Renal pelvis (tissue), 4 donors: Measurements from ENCODE around the gene GSTM5. TPM values are rescaled to one million over a fixed set of nuclear protein-coding genes. Genes with fewer than 3 reads are reported as not detected.
"Not testable (repeated sequence)": the region's sequence is repeated elsewhere in the genome, so short reads cannot be mapped to it uniquely, and the experiment has no call there.

ENCODE experiments used
- DNase-seq: peaks from one replicate; pipeline ENCODE4 v3.0.0-alpha.2; 2013
- polyA plus RNA-seq, 3 donors: library from polyadenylated mRNA; unstranded; fragments of 120-200 nt; gene quantifications; one replicate each; pipeline ENCODE4 v1.2.1, GENCODE V29; 2013; ENCODE audit not compliant: insufficient read length in 3 of 3

Gene GSTM5
- polyA plus RNA-seq, 3 donors, result 36.5 to 72.6 (median 71.1) TPM

DNA sequence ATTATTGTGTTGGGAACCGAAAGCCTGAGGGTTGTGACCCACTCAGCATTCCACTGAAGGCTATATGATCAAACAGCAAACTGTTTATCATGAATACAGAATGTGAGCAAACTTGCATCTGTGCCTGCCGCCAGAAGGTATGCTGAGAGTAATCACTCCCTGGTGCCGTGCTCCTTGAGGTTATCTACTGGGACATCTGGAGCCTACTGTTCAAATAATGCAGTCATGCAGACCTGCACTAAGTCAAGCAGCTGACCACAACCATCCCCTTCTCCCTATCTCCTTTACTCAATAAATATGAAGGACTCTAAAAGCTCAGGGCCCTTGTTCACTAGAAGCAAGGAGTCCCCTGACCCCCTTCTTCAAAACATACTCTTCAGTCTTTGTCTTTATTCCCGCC lies 13.5 kb downstream of the GSTM5 start:
- no peak for DNase-seq

DNA sequence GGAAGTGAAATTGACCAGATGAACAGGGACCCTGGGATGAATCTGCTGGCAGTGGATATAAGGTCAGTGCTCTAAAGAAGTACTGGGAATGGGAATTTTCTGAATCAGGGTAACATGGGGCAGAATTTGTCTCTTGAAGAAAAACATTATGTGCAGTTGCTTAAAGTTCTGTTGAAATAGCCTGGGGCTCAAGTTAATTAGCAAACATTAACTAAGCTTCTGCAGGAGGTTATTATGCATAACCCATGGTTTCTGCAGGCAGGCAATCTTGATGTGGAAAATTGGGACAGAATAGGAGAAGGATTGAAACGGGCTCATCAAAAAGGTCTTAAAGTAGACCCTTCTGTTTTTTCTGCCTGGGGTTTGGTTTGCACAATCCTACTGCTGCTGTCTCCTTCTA lies 14.0 kb downstream of the GSTM5 start:
- no peak for DNase-seq

DNA sequence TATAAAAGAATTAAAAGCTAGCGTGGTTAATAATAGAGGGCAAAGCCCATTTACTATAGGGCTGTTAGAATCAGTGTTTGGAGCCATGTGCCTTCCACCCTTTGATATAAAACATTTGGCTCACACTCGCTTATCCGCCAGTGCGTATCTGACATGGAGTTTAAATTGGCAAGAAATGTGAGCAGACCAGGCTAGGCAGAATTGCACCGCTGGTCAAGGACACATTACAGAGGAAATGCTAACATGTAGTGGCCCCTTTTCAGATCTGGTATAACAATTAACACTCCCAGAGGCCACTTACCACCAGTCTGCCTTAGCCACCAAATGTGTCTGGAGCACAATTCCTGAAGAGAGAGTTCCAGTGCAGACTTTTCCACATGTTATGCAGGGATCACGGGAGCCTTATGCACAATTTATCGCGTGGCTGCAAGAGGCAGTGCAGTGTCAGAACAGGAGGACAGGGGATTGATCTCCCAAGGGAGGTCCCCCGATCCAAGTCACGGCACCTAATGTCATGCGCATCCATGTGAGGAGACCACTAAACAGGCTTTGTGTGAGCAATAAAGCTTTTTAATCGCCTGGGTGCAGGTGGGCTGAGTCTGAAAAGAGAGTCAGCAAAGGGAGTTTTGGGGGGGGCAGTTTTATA lies 14.8 kb downstream of the GSTM5 start:
- no peak for DNase-seq

DNA sequence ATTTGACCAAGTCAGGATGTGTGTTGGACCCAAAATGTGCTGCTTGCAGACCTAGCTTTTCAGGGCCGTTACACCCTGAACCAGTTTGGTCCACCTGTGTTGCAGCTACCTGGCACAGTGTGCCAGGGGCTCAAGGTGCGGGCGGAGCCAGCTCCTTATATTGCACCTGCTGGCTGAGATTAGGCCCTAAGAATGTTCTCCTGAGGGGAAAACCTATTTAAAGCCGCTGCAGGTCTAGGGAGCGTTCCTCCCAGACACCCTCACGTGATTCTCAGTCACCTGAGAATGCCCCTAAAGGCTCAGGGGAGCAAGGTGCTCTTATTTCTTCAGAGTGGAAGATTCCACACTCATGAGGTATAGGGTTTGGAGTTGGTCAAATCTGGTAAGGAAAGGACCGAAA lies 16.8 kb downstream of the GSTM5 start:
- no peak for DNase-seq

DNA sequence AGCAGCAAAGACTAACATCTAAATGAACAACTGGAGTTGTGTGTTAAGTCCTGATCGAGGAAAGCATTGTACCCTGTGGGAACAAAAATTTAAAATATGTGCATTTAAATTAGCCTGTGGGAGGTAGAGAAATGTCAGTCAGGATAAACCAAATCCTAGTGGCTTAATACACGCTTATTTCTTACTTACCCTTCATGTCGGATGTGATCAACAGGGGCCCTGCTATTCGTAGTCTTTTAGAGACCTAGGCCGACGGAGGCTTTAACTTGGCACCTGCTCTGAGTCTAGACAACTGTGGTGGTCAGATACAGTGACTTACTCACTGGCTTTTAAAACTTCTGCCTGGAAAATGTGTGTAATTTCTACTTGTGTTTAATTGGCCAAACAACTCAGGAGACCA lies 18.6 kb downstream of the GSTM5 start:
- DNase-seq, result no peak

DNA sequence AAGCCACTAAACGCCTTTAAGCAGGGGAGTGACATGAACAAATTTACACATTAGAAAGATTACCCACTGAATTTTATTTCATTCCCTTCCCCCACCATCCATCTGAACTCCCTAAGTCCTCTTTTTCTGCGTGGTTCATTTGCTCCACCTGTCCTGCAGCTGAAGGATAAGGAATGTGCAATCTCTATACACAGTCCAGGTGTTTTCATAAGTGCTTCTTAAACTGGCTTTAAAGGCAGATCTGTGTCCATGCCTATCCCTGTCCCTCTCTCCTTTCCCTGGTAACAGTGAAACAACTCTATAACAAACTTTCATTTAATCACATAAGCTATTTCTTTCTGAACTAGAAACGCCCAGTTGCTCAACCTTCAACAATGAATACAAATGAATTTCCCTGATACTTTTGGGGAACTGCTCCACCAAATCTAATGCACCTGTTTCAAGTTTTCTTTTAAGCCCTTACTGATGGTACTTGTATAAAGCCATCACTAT lies 20.4 kb downstream of the GSTM5 start:
- DNase-seq, result no peak

DNA sequence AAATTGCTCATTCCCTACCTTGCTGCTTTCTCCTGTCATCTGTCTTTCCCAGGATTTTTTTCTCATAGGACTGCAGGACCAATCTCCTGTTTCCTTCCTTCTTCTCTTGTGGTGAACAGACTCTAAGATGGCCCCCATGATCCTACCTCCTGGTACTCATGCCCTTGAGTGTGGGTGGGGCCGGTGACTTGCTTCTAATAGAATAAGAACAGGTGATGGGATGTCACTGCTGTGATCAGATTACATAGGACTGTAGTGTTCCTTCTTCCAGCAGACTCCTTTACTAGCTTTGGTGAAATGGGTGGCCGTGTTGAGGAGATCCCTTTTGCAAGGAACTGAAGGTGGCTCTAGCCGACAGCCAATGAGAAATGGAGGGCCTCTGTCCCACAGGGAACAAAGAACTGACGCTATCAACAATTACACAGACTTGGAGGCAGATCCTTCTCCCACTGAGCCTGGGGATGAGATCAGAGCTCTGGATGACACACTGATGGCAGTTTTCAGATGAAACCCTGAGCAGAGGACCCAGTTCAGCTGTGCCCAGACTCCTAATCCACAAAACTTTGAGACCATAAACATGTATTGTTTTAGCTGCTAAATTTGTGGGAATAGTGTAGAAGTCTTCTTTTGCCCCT lies 21.3 kb downstream of the GSTM5 start:
- no peak for DNase-seq

DNA sequence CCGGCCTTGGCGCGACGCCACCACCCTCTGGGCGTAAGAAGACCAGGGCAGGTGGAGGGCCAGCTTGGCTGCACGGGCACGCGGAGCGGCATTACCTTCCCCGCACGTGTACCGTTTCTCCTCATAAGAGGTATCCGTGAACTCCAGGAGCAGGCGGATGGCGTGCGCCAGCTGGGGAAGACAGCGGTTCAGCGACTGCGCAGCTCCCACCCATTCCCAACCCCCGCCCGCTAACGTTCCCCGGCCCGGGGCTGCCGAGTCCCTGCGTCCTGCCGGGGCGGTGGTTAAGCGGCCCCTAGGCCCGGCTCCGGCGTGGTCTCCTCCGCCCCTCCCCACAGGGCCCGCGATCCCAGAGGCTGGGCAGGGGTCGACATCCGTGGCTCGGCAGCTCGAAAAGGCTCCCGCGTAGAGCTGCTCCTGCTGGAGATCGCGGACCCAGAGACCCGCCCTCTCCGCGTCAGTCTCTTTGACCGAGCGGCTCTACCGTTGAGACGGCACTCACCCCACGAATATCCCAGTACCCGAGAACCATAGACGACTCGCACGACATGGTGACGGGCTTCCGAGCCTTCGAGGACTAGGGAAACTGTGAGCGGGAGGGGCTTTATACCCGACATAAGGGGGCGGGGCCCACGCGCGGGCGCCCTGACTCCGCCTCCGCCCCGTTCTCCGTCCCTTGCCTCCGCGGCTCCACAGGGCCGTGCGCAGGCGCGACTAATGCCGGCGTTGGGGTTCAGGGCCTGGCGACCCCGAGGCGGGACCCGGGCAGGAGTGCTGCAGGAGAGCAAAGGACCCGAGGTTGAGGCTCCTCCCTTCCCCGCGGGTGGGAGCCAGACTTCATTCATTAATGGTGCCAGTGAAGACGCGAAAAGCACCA lies 27.9 kb downstream of the GSTM5 start:
- DNase-seq, result peak; percentile 77

DNA sequence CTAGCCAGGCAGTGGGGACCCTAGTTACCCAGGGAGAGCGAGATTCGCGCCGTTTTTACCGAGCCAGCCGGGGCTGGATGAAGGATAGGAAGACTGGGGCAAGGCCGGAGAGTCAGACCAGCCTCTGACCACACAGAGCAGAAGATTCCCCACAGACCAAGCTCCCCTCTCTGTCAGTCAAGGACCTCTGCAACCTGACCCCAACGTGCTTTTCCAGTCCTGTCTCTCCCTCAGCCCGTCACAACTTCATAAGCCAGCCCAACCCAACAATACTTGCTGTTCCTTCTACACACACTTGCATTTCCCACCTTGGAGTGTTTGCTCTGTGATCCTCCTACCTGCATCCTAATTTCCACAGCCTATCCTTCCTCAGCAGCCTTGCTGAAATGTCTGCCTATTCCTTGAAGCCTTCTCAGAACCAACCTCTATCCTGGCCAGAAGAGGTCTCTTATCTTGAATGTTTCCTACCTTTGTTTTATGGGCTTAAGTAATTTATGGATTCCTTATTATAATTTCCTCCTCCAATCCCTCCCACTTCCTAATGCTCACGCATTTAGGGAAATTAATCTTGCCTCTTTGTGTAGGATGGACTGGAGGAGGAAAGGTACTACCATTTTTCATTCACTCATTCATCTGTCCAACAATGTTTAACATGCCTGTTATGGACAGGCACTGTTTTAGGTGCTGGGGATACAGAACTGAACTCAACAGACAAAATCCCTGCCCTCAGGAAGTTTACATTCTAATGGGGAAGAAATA lies 28.7 kb downstream of the GSTM5 start, which contains the start of gene GSTM3:
Gene GSTM3 (minus strand): TSS at position 424 of the 759 bp plus-strand sequence. CDS start 751 bp downstream, outside the sequence.
- no peak for DNase-seq

DNA sequence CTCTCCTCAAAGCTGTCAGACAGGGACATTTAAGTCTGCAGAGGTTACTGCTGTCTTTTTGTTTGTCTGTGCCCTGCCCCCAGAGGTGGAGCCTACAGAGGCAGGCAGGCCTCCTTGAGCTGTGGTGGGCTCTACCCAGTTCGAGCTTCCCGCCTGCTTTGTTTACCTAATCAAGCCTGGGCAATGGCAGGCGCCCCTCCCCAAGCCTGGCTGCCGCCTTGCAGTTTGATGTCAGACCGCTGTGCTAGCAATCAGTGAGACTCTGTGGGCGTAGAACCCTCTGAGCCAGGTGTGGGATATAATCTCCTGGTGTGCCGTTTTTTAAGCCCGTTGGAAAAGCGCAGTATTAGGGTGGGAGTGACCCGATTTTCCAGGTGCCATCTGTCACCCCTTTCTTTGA lies 36.3 kb downstream of the GSTM5 start:
- not testable (repeated sequence) for DNase-seq

DNA sequence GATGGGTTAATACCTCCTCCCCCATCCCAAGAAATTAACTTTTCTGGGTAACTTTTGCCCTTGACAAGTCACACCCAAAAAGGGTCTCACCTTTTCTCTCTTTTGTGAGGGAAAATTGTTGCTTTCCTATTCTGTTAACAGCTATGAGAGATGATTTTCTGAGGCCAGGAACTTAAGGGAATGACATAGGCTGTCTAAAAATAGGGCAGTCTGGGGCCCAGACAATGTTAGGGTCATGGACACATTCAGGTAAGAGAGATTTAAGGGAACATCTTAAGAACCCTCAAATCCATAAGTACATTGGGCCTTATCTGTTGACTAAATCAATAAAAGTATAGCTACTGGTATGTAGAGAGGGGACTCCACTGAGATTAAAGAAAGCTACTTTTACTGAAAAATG lies 37.2 kb downstream of the GSTM5 start:
- no peak for DNase-seq

DNA sequence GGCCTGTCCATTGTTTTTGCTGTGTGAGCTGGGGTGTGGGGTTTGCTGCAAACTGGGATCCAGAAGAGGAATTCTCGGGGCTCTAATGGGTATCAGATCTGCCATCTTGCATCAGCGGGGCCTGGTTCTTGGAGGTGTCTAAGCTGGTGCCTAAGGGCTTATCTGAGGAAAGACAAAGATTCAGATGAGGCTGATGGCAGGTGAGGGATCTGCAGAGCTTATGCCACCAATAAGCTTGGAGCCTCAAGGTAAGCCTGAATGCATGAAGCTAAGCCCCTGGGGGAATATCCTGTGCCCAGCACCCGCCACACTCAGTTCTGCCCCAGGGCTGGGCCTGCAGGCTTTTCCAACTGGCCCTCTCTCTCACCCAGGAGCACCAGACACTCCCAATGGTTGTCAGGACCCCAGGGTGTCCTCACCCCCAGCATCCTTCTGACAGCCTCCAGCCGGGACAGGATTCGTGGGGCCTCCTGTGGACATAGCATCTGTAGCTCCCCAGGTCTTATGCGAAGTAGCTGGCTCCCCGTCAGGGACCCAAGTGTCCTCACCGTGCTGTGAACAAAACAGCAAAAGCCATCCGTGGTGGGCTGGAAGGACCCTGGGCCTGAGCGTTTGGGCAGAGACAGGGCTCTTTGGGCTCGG lies 38.3 kb downstream of the GSTM5 start:
- DNase-seq, result no peak

DNA sequence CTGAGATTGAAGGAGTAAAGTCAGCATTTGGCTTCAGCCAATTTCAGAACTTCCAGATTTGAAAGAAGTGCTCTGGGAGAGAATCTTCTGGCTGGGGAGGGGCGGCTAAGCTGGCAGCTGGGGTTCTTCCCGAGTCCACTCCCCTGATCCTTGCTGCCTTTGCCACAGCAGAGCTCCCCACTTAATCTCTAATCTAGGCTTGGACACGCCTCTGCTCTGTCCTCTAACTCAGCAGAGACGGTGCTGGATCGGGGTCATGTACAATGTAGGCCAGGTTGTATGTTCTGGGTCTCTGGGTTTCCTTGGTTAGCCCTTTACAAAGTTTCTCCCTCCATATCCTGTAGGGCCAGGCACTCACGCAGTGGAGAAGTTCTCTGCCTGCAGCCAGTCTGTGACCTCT lies 38.9 kb downstream of the GSTM5 start:
- DNase-seq, result no peak

DNA sequence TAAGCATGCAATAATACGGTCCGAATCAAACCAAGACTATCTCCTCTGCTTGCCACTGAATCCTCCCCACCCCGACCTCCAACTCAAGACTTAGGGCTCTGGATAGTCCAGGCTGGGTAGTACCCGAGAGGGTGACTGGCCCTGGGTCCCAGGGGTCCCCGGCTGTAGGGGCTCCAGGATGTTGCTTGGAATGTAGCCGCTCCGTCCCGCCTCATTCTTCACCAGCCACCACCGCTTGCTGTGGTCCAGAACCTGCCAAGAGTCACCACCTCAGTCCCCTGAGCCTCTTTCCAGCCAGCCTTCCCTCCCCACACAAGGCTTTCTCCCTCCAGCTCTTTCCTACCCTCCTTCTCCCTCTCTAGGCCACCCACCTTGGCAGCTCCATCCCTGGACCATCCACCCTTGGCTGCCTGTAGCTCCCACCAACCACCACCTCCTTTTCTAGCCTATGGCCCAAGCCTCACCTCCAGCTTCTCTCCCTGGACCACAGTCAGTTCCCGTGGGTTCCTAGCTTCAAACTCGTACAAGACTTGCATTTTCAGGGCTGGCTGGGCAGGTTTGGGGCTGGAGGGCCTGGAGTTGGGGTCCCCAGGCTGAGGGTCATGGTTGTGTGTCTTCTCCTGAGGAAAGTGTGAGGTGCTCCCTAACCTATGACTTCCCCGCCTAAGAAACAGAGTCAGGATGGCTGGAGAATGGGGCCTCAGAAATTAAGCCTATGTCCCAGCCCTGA lies 39.6 kb downstream of the GSTM5 start:
- no peak for DNase-seq

DNA sequence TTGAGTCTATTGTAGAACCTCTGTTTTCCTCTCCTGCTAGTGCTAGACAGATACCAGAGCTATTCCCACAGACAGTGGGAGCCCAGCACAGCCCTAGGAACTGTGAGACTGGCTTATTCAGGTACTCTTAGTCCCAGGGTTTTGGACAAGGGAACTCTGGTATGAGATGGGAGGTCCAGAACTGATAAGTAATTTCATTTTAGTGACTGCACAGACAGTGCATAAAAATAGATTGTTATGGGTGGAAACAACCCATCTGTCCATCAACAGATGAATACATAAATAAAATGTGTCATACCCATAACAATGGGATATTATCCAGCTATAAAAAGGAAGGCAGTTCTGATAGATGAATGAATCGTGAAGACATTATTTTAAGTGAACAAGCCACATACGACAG lies 42.7 kb downstream of the GSTM5 start:
- DNase-seq, result no peak

DNA sequence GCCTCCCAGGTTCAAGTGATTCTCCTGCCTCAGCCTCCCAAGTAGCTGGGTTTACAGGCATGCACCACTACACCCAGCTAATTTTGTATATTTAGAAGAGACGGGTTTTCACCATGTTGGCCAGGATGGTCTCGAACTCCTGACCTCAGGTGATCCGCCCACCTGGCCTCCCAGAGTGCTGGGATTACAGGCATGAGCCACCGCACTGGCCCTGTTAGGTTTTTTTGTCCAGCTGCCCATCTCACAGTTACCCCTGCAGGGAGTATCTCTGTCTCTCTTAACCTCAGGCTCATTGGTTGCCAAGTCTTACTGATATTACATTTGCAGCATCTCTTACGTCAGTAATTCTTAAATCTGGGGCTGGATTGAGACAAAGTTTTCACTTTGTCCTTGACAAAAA lies 44.3 kb downstream of the GSTM5 start:
- not testable (repeated sequence) for DNase-seq

DNA sequence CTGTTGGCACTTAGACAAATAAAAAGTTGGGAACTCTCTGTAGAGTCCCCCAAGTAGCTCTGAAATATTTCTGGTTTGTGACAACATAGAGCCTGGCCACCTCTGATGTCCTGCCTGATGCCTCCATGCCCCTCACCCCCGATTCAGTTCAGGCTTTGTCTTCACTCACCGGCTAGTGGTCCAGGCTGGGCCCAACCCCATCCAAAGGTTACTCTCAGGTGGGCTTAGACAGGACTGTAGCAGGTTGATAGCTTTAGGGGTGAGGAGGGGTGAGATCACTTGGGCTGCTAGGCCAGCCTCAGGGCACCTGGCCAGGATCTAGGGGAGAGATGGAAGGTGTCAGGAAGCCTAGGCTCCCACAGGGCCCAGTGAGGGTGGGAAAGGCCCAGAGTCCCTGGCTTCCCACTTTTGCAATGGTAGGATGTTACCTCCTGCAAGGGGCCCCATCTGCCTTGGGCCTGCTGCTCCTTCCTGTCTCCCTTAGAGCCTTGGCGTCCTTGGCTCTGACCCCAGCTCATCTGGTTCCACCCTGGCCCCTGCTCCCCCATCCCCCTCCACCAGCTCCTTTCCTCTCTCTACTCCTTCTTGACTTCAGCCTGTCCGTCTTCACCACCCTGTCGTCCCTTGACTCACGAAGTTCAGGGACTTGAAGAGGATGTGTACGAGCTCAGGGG lies 44.9 kb downstream of the GSTM5 start:
- no peak for DNase-seq

DNA sequence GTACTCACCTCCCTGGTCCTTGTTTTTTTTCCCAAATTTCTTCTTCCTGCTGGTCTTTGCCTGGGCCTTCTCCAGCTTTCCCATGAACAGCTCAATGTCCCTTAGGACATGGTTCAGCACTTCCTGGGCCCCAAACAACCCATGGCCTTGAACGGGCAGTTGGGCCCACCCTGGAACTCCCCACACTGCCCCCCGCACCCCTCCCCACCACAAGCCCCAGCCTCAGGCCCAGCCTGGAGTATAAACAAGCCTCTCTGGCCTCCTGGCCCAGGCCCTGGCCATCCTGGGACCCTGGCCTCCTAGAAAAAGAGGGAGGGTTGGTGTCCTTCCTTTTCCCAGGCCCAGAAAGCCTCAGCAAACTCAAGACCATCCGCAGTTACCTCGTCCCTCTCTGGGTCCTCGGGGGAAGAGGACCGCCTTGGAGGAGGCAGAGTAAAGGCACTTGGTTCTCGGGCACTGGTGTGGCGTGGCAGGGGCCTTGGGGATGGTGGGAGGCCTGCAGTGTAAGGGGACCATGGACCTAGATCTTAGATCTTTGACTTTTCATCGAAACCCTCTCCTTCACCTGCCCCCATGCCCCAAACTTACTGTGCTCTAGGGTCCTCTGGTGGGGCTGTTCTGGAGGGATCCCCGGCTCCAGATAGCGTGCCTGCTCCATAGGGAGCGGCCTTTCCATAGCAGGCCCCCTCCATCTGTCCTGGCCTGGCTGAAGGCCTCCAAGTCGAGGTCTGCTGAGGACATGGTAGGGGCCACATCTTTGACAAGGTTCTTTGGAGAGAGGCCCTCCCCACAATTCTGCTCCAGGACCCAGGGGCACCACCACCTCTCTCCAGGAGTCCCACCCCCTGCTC lies 46.1 kb downstream of the GSTM5 start:
- no peak for DNase-seq
